Thoracic aorta endothelial cell (primary cell): ENCODE results near the gene HMG20B. TPM values are rescaled to one million over a fixed set of nuclear protein-coding genes. Genes with fewer than 3 reads are reported as not detected.

Experiments
- small RNA-seq: library from RNA; depleted of rRNA; stranded (forward); fragments of <200 nt; gene quantifications from one replicate; pipeline ENCODE3, GENCODE V24; 2012
- total RNA-seq: library from RNA; depleted of rRNA; stranded (reverse); fragments of >200 nt; gene quantifications from 2 replicates; pipeline ENCODE4 v1.2.3, GENCODE V29; 2012

HMG20B gene
- 77.7 and 82.0 TPM in 2 replicates for total RNA-seq

GRCh38 chr19:3572855-3573161 lies at the start of gene HMG20B:
HMG20B (plus strand) TSS chr19:3572944; CDS start chr19:3573310, 366 bp downstream.

GRCh38 chr19:3538965-3539755 lies 33.6 kb upstream of the HMG20B start, which contains the start of gene TEKTIP1:
TEKTIP1 (plus strand) TSS chr19:3539174; CDS start chr19:3539178, 4 bp downstream.

GRCh38 chr19:3557461-3558248 lies 15.1 kb upstream of the HMG20B start, which contains the start of gene MFSD12:
MFSD12 (minus strand) TSS chr19:3557586; CDS start chr19:3557403, 183 bp downstream.

GRCh38 chr19:3585301-3586126 lies 12.8 kb downstream of the HMG20B start, which contains the start of gene GIPC3:
GIPC3 (plus strand) TSS chr19:3585478; CDS start chr19:3585598, 120 bp downstream.

GRCh38 chr19:3606690-3607289 lies 34.0 kb downstream of the HMG20B start, which contains the start of gene TBXA2R:
TBXA2R (minus strand) TSS chr19:3606875; CDS start chr19:3600634, 6,241 bp downstream.

GRCh38 chr19:3626473-3627350 lies 54.0 kb downstream of the HMG20B start, which contains the start of gene CACTIN:
CACTIN (minus strand) TSS chr19:3626790; CDS start chr19:3626762, 28 bp downstream.

Small RNA genes within 50 kb of the gene (small RNA-seq; reads per million reads assigned to genes)
- not detected for gene AC005786.1

Other genes starting within 250 kb of the HMG20B start
- gene NFIC, start 206.4 kb upstream of the HMG20B start, total RNA-seq, result 55.2 and 83.0 TPM in 2 replicates
- gene SMIM24, start 92.4 kb upstream of the HMG20B start, total RNA-seq, result not detected in 2 replicates
- not detected in 2 replicates for gene SMIM44, start 89.5 kb upstream of the HMG20B start, total RNA-seq
- gene DOHH, start 72.3 kb upstream of the HMG20B start, total RNA-seq, result 9.6 and 10.1 TPM in 2 replicates
- gene FZR1, start 66.6 kb upstream of the HMG20B start, total RNA-seq, result 31.0 and 39.8 TPM in 2 replicates
- not detected in 2 replicates for gene TEKTIP1, start 33.8 kb upstream of the HMG20B start, total RNA-seq
- gene MFSD12, start 15.4 kb upstream of the HMG20B start, total RNA-seq, result 60.5 and 71.3 TPM in 2 replicates
- 0.79 and 0.93 TPM in 2 replicates for gene GIPC3, start 12.5 kb downstream of the HMG20B start, total RNA-seq
- 1.3 and 1.9 TPM in 2 replicates for gene TBXA2R, start 33.9 kb downstream of the HMG20B start, total RNA-seq
- gene CACTIN, start 53.8 kb downstream of the HMG20B start, total RNA-seq, result 24.5 and 27.1 TPM in 2 replicates
- gene PIP5K1C, start 127.5 kb downstream of the HMG20B start, total RNA-seq, result 23.5 and 29.3 TPM in 2 replicates
- gene TJP3, start 135.4 kb downstream of the HMG20B start, total RNA-seq, result not detected in 2 replicates
- 17.7 and 18.6 TPM in 2 replicates for gene APBA3, start 188.7 kb downstream of the HMG20B start, total RNA-seq
- gene MRPL54, start 189.7 kb downstream of the HMG20B start, total RNA-seq, result 43.4 and 49.3 TPM in 2 replicates
- gene RAX2, start 199.3 kb downstream of the HMG20B start, total RNA-seq, result not detected in 2 replicates
- 0.29 TPM in 1 of 2 replicates, not detected in the other for gene MATK, start 213.4 kb downstream of the HMG20B start, total RNA-seq